ENCODE measurements around the gene IMMP2L.

DNA sequence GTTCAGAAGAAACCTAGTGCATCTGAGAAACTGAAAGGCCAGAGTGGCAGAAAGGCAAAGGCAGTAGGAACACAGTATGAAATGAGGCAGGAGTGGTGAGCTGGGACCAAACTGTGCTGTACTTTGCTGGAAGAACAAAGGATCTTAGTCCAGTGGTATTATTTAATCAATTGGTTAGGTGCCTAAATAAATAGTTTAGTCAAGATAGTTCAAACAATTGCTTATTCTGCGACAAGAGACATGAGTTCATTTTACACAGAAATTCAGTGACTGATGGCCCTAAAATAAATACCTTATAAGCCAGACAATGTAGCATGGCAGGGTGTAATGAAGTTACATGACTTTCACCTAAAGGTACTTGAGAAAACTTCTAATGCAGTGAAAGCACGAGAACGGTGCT lies 653.2 kb downstream of the IMMP2L start:
- TF ChIP-seq, protein P1, sequence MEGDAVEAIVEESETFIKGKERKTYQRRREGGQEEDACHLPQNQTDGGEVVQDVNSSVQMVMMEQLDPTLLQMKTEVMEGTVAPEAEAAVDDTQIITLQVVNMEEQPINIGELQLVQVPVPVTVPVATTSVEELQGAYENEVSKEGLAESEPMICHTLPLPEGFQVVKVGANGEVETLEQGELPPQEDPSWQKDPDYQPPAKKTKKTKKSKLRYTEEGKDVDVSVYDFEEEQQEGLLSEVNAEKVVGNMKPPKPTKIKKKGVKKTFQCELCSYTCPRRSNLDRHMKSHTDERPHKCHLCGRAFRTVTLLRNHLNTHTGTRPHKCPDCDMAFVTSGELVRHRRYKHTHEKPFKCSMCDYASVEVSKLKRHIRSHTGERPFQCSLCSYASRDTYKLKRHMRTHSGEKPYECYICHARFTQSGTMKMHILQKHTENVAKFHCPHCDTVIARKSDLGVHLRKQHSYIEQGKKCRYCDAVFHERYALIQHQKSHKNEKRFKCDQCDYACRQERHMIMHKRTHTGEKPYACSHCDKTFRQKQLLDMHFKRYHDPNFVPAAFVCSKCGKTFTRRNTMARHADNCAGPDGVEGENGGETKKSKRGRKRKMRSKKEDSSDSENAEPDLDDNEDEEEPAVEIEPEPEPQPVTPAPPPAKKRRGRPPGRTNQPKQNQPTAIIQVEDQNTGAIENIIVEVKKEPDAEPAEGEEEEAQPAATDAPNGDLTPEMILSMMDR (IDR thresholded peaks at IDR 0.05): no peak
- TF ChIP-seq POLR2A (IDR thresholded peaks at IDR 0.05): no peak

Data from body of pancreas (tissue), 4 donors.